WTC11 (cell line): ENCODE measurements around the gene FMOD. TPM values are rescaled to one million over a fixed set of nuclear protein-coding genes. Genes with fewer than 3 reads are reported as not detected.

Experiments used
- ATAC-seq: fragments of 200-7000 bp; cut with Tn5 transposase; 2 replicates; pipeline ENCODE4 v1.10.0; 2021; ENCODE audit warnings: mild to moderate bottlenecking, moderate library complexity
- CTCF ChIA-PET: fragments of 300-600 bp; sonication (Branson Sonifier 250); formaldehyde crosslinking; loops from one replicate; lab custom pipeline; 2021; ENCODE audit warnings: antibody characterized with exemption; lab: Charles Lee
- POLR2A ChIA-PET: fragments of 350-600 bp; sonication (Branson Sonifier 250); formaldehyde crosslinking; loops from one replicate; lab custom pipeline; 2021; ENCODE audit warnings: antibody characterized with exemption; lab: Charles Lee
- DNase-seq: peaks from one replicate; pipeline ENCODE4 v3.0.0; 2021; ENCODE audit warnings: low spot score
- H3K27ac Mint-ChIP-seq: 2 replicates; pipeline ENCODE4 v1.8.0; 2021; ENCODE audit warnings: mixed read lengths
- H3K27me3 Mint-ChIP-seq: 2 replicates; pipeline ENCODE4 v1.8.0; 2021; ENCODE audit warnings: low read depth, mild to moderate bottlenecking, moderate library complexity, mixed read lengths
- H3K36me3 Mint-ChIP-seq: 2 replicates; pipeline ENCODE4 v1.8.0; 2021; ENCODE audit warnings: mixed read lengths
- H3K4me1 Mint-ChIP-seq: 2 replicates; pipeline ENCODE4 v1.8.0; 2022; ENCODE audit warnings: mixed read lengths
- H3K4me3 Mint-ChIP-seq: 2 replicates; pipeline ENCODE4 v1.8.0; 2021; ENCODE audit warnings: mild to moderate bottlenecking, moderate library complexity, mixed read lengths
- H3K9me3 Mint-ChIP-seq: 2 replicates; pipeline ENCODE4 v1.8.0; 2021; ENCODE audit warnings: mixed read lengths
- CREM ChIP-seq: sonication (generic); formaldehyde crosslinking; IDR thresholded peaks from 2 replicates; pipeline ENCODE4 v1.8.1; 2022; ENCODE audit warnings: mild to moderate bottlenecking, missing genetic modification reagents, moderate library complexity
- ESRRA ChIP-seq: sonication (generic); formaldehyde crosslinking; IDR thresholded peaks from 2 replicates; pipeline ENCODE4 v1.8.1; 2022; ENCODE audit warnings: mild to moderate bottlenecking, missing genetic modification reagents, borderline replicate concordance
- FOXK1 ChIP-seq: sonication (generic); formaldehyde crosslinking; IDR thresholded peaks from 2 replicates; pipeline ENCODE4 v1.8.0; 2022; ENCODE audit warnings: mild to moderate bottlenecking, moderate library complexity, missing genetic modification reagents
- FOXP1 ChIP-seq: sonication (generic); formaldehyde crosslinking; IDR thresholded peaks from 2 replicates; pipeline ENCODE4 v1.8.0; 2022; ENCODE audit warnings: missing genetic modification reagents, mild to moderate bottlenecking, moderate library complexity, borderline replicate concordance
- JUN ChIP-seq: sonication (generic); formaldehyde crosslinking; IDR thresholded peaks from 2 replicates; pipeline ENCODE4 v1.8.0; 2023; ENCODE audit warnings: mild to moderate bottlenecking, missing genetic modification reagents
- MXD4 ChIP-seq: fragments of 250-450 bp; sonication (Bioruptor Pico); IDR thresholded peaks from 2 replicates; pipeline ENCODE4 v1.8.0; 2021; ENCODE audit warnings: mild to moderate bottlenecking, moderate library complexity, borderline replicate concordance
- RORB ChIP-seq: fragments of 250-450 bp; sonication (Bioruptor Pico); IDR thresholded peaks from 2 replicates; pipeline ENCODE4 v1.9.0; 2021; ENCODE audit warnings: mild to moderate bottlenecking
- SOX15 ChIP-seq: fragments of 250-450 bp; sonication (Bioruptor Pico); IDR thresholded peaks from 2 replicates; pipeline ENCODE4 v1.9.0; 2021; ENCODE audit warnings: mild to moderate bottlenecking
- TEAD1 ChIP-seq: sonication (generic); formaldehyde crosslinking; IDR thresholded peaks from 2 replicates; pipeline ENCODE4 v1.8.0; 2022; ENCODE audit warnings: mild to moderate bottlenecking, missing genetic modification reagents
- TEAD4 ChIP-seq: sonication (generic); formaldehyde crosslinking; IDR thresholded peaks from 2 replicates; pipeline ENCODE4 v1.8.0; 2022; ENCODE audit warnings: mild to moderate bottlenecking, missing genetic modification reagents
- ZNF138 ChIP-seq: sonication (generic); formaldehyde crosslinking; conservative IDR thresholded peaks from 2 replicates; pipeline ENCODE4 v1.8.1; 2022; ENCODE audit warnings: mild to moderate bottlenecking, moderate library complexity, missing genetic modification reagents
- ZNF317 ChIP-seq: sonication (generic); formaldehyde crosslinking; IDR thresholded peaks from 2 replicates; pipeline ENCODE4 v1.8.1; 2023; ENCODE audit warnings: low read depth, mild to moderate bottlenecking, moderate library complexity, missing genetic modification reagents, borderline replicate concordance
- ZNF423 ChIP-seq: fragments of 250-450 bp; sonication (Bioruptor Pico); IDR thresholded peaks from 2 replicates; pipeline ENCODE4 v2.1.2; 2022; ENCODE audit warnings: mild to moderate bottlenecking, moderate library complexity
- total RNA-seq: library from RNA; stranded (reverse); gene quantifications from 3 replicates; pipeline ENCODE4 v1.2.3, GENCODE V29; 2021
- TF ChIP-seq, protein P1 (sequence below): fragments of 250-450 bp; sonication (Bioruptor Pico); IDR thresholded peaks from 2 replicates; pipeline ENCODE4 v2.1.2; 2022; ENCODE audit warnings: mild to moderate bottlenecking, moderate library complexity
- TF ChIP-seq, protein P2 (sequence below): fragments of 250-450 bp; sonication (Bioruptor Pico); IDR thresholded peaks from 2 replicates; pipeline ENCODE4 v1.9.0; 2021; ENCODE audit warnings: moderate library complexity, mild to moderate bottlenecking, inconsistent platforms, borderline replicate concordance
- TF ChIP-seq, protein P3 (sequence below): sonication (generic); formaldehyde crosslinking; conservative IDR thresholded peaks from 2 replicates; pipeline ENCODE4 v1.8.1; 2022; ENCODE audit warnings: mild to moderate bottlenecking, missing genetic modification reagents
- TF ChIP-seq, protein P4 (sequence below): sonication (generic); formaldehyde crosslinking; IDR thresholded peaks from 2 replicates; pipeline ENCODE4 v1.8.1; 2022; ENCODE audit warnings: low read depth, mild to moderate bottlenecking, moderate library complexity, missing genetic modification reagents, borderline replicate concordance
- TF ChIP-seq, protein P5 (sequence below): sonication (generic); formaldehyde crosslinking; IDR thresholded peaks from 2 replicates; pipeline ENCODE4 v1.8.0; 2022; ENCODE audit warnings: mild to moderate bottlenecking, missing genetic modification reagents
- TF ChIP-seq, protein P6 (sequence below): fragments of 200-600 bp; IDR thresholded peaks from 2 replicates; pipeline ENCODE4 v1.8.0; 2022; ENCODE audit warnings: antibody characterized with exemption

Gene FMOD
- total RNA-seq, 1 experiment from 2014 or later, result 0.79 TPM

DNA sequence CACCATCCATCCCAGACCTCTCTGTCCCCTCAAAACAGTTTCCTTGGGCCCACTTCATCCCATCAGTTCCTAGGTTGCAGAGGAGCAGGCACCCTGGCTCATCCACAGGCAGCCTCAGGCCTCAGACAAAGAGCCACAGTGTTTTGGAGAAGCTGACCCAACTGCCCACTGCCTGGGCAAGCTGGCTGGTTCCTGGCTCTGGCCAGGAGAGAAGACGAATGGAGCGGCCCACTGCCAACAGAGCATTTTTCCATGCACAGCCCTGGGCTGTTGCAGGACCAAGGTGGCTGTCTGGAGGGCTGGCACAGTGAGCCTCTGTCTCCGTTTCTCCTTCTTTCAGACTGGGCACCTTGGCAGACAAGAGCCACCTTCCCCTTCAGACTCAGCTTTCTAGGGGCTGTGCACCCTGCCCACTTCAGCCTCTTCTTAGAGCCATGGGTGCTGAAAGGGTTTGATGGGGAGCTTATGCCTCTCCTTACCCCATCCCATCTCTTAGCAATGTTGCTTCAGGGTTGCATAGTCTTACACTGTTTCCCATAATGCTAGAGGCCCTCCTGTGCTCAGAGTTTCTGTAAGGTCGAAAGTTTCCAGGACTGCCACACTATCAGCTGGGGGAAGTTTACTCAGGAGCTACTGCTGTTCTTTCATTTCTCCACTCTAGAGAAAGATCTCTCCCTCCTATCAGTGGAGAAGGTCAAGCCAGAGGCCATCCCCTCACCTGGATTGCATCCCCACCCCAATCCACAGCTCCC is 973 bp downstream of the FMOD start (continued):
- TF ChIP-seq, protein P1, sequence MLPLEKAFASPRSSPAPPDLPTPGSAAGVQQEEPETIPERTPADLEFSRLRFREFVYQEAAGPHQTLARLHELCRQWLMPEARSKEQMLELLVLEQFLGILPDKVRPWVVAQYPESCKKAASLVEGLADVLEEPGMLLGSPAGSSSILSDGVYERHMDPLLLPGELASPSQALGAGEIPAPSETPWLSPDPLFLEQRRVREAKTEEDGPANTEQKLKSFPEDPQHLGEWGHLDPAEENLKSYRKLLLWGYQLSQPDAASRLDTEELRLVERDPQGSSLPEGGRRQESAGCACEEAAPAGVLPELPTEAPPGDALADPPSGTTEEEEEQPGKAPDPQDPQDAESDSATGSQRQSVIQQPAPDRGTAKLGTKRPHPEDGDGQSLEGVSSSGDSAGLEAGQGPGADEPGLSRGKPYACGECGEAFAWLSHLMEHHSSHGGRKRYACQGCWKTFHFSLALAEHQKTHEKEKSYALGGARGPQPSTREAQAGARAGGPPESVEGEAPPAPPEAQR, result no peak
- TF ChIP-seq FOXP1 (CRISPR knock-in tag) (no peak), RORB (CRISPR knock-in tag) (no peak), FOXK1 (CRISPR knock-in tag) (no peak), ZNF317 (no peak), ESRRA (CRISPR knock-in tag) (no peak), ZNF138 (CRISPR knock-in tag) (no peak), TEAD1 (CRISPR knock-in tag) (no peak)
- TF ChIP-seq, protein P2, sequence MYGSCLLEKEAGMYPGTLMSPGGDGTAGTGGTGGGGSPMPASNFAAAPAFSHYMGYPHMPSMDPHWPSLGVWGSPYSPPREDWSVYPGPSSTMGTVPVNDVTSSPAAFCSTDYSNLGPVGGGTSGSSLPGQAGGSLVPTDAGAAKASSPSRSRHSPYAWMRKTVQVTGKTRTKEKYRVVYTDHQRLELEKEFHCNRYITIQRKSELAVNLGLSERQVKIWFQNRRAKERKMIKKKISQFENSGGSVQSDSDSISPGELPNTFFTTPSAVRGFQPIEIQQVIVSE (CRISPR knock-in tag), result no peak
- TF ChIP-seq, protein P3, sequence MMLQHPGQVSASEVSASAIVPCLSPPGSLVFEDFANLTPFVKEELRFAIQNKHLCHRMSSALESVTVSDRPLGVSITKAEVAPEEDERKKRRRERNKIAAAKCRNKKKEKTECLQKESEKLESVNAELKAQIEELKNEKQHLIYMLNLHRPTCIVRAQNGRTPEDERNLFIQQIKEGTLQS (CRISPR knock-in tag), result no peak
- TF ChIP-seq, protein P4, sequence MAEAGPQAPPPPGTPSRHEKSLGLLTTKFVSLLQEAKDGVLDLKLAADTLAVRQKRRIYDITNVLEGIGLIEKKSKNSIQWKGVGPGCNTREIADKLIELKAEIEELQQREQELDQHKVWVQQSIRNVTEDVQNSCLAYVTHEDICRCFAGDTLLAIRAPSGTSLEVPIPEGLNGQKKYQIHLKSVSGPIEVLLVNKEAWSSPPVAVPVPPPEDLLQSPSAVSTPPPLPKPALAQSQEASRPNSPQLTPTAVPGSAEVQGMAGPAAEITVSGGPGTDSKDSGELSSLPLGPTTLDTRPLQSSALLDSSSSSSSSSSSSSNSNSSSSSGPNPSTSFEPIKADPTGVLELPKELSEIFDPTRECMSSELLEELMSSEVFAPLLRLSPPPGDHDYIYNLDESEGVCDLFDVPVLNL, result no peak

DNA sequence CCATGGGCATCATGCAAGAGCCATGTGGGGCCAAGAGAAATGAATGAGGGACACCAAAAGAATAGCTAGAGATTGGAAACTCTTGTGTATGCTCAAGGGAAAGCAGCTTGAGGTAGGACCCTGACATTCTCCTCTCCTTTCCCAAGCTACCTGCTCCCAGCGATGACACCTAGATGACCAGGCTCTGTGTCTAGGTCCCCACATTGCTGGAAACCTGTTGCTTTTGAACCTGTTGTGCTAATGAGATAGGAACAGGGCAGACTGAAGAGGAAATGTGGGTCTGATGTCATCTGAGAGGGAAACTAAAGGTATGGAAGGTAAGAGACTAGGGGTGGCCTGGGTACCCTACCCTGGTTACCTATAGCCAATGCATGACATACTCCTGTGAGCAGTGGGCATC is 1.8 kb downstream of the FMOD start:
- POLR2A ChIA-PET, result no interaction called here
- H3K27ac Mint-ChIP-seq, result no peak overlapping the region
- H3K27me3 Mint-ChIP-seq, result peaks cover 13% of the 10 kb centered on the region
- ATAC-seq (no peak), DNase-seq (no peak)
- no peaks in the 10 kb centered on the region for H3K36me3 Mint-ChIP-seq
- TF ChIP-seq JUN (CRISPR knock-in tag) (no peak), SOX15 (CRISPR knock-in tag) (no peak)
- TF ChIP-seq, protein P3 (CRISPR knock-in tag), result no peak
- TF ChIP-seq, all 79 proteins: peak for 0
- Mint-ChIP-seq H3K4me3 (no peak overlapping the region), H3K9me3 (0 out of 2 replicates have a peak, but pooled peaks cover 4% of the 10 kb centered on the region), H3K4me1 (peaks cover 18% of the 10 kb centered on the region)
- CTCF ChIA-PET, result no interaction called here

DNA sequence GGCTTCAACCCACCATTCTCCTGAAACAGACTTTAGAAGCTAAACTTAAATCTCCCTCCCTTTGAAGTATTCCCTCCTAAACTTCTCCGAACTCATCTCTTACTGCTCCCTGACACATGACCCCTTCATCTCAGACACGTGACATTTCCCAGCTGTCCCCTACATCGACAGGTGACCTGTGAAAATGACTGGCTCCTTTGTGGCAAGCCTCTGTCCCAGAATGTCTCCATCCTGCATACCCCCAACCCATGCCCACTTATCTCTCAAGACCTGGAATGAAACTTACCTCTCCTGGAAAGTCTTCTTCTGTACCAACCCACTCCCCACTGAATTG is 4.2 kb downstream of the FMOD start:
- POLR2A ChIA-PET, result no interaction called here

More for the DNA sequence above, 4.2 kb downstream of the FMOD start:
- H3K36me3 Mint-ChIP-seq, result no peaks in the 10 kb centered on the region
- TF ChIP-seq ZNF423 (CRISPR knock-in tag) (no peak), TEAD4 (CRISPR knock-in tag) (no peak), CREM (no peak), MXD4 (no peak), FOXK1 (CRISPR knock-in tag) (no peak)
- TF ChIP-seq, protein P5, sequence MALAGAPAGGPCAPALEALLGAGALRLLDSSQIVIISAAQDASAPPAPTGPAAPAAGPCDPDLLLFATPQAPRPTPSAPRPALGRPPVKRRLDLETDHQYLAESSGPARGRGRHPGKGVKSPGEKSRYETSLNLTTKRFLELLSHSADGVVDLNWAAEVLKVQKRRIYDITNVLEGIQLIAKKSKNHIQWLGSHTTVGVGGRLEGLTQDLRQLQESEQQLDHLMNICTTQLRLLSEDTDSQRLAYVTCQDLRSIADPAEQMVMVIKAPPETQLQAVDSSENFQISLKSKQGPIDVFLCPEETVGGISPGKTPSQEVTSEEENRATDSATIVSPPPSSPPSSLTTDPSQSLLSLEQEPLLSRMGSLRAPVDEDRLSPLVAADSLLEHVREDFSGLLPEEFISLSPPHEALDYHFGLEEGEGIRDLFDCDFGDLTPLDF, result no peak
- TF ChIP-seq, protein P6, sequence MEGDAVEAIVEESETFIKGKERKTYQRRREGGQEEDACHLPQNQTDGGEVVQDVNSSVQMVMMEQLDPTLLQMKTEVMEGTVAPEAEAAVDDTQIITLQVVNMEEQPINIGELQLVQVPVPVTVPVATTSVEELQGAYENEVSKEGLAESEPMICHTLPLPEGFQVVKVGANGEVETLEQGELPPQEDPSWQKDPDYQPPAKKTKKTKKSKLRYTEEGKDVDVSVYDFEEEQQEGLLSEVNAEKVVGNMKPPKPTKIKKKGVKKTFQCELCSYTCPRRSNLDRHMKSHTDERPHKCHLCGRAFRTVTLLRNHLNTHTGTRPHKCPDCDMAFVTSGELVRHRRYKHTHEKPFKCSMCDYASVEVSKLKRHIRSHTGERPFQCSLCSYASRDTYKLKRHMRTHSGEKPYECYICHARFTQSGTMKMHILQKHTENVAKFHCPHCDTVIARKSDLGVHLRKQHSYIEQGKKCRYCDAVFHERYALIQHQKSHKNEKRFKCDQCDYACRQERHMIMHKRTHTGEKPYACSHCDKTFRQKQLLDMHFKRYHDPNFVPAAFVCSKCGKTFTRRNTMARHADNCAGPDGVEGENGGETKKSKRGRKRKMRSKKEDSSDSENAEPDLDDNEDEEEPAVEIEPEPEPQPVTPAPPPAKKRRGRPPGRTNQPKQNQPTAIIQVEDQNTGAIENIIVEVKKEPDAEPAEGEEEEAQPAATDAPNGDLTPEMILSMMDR, result no peak
- H3K27me3 Mint-ChIP-seq, result peaks cover 13% of the 10 kb centered on the region
- peaks cover 34% of the 10 kb centered on the region for H3K4me1 Mint-ChIP-seq
- H3K27ac Mint-ChIP-seq, result no peak overlapping the region
- CTCF ChIA-PET, result interaction anchor here (0.6 to 9.0 kb wide), 5 partner anchors 74 to 1337 kb away, joined by 3 to 121 read pairs (median 6); no protein-coding TSS in a partner anchor
- DNase-seq (no peak), ATAC-seq (no peak)
- H3K4me3 Mint-ChIP-seq, result no peak overlapping the region
- H3K9me3 Mint-ChIP-seq, result 0 out of 2 replicates have a peak, but pooled peaks cover 4% of the 10 kb centered on the region
